Endothelial cell of umbilical vein (primary cell): ENCODE measurements around the gene APCDD1.

Source experiments
- CTCF ChIP-seq, 2 donors: IDR thresholded peaks; 1 replicate in 1 of 2; 2 replicates in 1 of 2; pipeline ENCODE4 v1.5.1; 2011; ENCODE audit warnings: low read length in 2 of 2, mild to moderate bottlenecking in 2 of 2, moderate library complexity in 2 of 2, control low read depth in 1 of 2, inconsistent platforms in 1 of 2, low read depth in 1 of 2; ENCODE audit not compliant: insufficient read depth in 1 of 2; ENCODE audit errors: extremely low read depth in 1 of 2
- EZH2 ChIP-seq: IDR thresholded peaks from 2 replicates; pipeline ENCODE4 v1.6.1; 2012; ENCODE audit warnings: borderline replicate concordance, low read depth, mild to moderate bottlenecking, moderate library complexity, low read length, inconsistent platforms; ENCODE audit not compliant: severe bottlenecking
- GATA2 ChIP-seq: IDR thresholded peaks from 2 replicates; pipeline ENCODE4 v1.7.0; 2011; ENCODE audit warnings: low read depth, mild to moderate bottlenecking, moderate library complexity, mixed read lengths, low read length; ENCODE audit not compliant: insufficient read length, insufficient read depth
- JUN ChIP-seq: IDR thresholded peaks from 2 replicates; pipeline ENCODE4 v1.6.1; 2011; ENCODE audit warnings: borderline replicate concordance, low read depth; ENCODE audit not compliant: insufficient read length, insufficient read depth
- POLR2A ChIP-seq: IDR thresholded peaks from 2 replicates; pipeline ENCODE4 v1.6.1; 2012; ENCODE audit warnings: low read depth, mild to moderate bottlenecking, control low read depth, low read length
- POLR2AphosphoS5 ChIP-seq: IDR thresholded peaks from 2 replicates; pipeline ENCODE4 v1.6.1; 2012; ENCODE audit warnings: low read depth, mild to moderate bottlenecking, control low read depth, low read length, moderate library complexity; ENCODE audit not compliant: insufficient read depth
- TF ChIP-seq, protein P1 (sequence below): IDR thresholded peaks from 2 replicates; pipeline ENCODE4 v1.6.1; 2011; ENCODE audit not compliant: insufficient read depth, insufficient read length

GRCh38 chr18:10453806-10454680 is at the start of gene APCDD1:
- TF ChIP-seq POLR2AphosphoS5, result no peak
- no peak for TF ChIP-seq EZH2
- no peak for TF ChIP-seq POLR2A
- no peak for TF ChIP-seq CTCF (IDR thresholded peaks at IDR 0.05; ENCODE audit: extremely low read depth in 1 of 2, insufficient read depth in 1 of 2, low read depth in 1 of 2, low read length in 2 of 2)
- TF ChIP-seq, protein P1, sequence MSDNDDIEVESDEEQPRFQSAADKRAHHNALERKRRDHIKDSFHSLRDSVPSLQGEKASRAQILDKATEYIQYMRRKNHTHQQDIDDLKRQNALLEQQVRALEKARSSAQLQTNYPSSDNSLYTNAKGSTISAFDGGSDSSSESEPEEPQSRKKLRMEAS, result no peak
- TF ChIP-seq GATA2, result no peak
- no peak for TF ChIP-seq JUN
